SKM-1 (cell line): Measurements from ENCODE around the gene AUTS2.

Experiments
- DNase-seq: peaks from one replicate; lab custom pipeline; 2025; ENCODE audit not compliant: unreplicated experiment; lab: John Stamatoyannopoulos, UW

The AUTS2 gene

GRCh38 chr7:70047384-70047783, 449.1 kb downstream of the AUTS2 start:
- no peak for DNase-seq

- no peak for DNase-seq
Measured at GRCh38 chr7:70047891-70048448, 449.7 kb downstream of the AUTS2 start.

- DNase-seq = no peak
Measured at GRCh38 chr7:70051726-70052125, 453.5 kb downstream of the AUTS2 start.

- no peak for DNase-seq
Measured at GRCh38 chr7:70052691-70053090, 454.4 kb downstream of the AUTS2 start.

- DNase-seq = no peak
Measured at GRCh38 chr7:70053421-70053820, 455.1 kb downstream of the AUTS2 start.

- no peak for DNase-seq
Measured at GRCh38 chr7:70053989-70054388, 455.7 kb downstream of the AUTS2 start.

GRCh38 chr7:70056363-70056762, 458.1 kb downstream of the AUTS2 start:
- no peak for DNase-seq

- no peak for DNase-seq
Measured at GRCh38 chr7:70060298-70061068, 462.2 kb downstream of the AUTS2 start.

- DNase-seq = no peak
Measured at GRCh38 chr7:70063371-70063770, 465.1 kb downstream of the AUTS2 start.

GRCh38 chr7:70063927-70064326, 465.7 kb downstream of the AUTS2 start:
- no peak for DNase-seq

- DNase-seq = no peak
Measured at GRCh38 chr7:70066844-70067243, 468.6 kb downstream of the AUTS2 start.

- no peak for DNase-seq
Measured at GRCh38 chr7:70068531-70068930, 470.3 kb downstream of the AUTS2 start.

GRCh38 chr7:70069977-70070376, 471.7 kb downstream of the AUTS2 start:
- no peak for DNase-seq

- no peak for DNase-seq
Measured at GRCh38 chr7:70071766-70072165, 473.5 kb downstream of the AUTS2 start.

GRCh38 chr7:70072220-70072619, 473.9 kb downstream of the AUTS2 start:
- DNase-seq = no peak

- no peak for DNase-seq
Measured at GRCh38 chr7:70076325-70076724, 478.1 kb downstream of the AUTS2 start.

- no peak for DNase-seq
Measured at GRCh38 chr7:70082099-70082611, 483.9 kb downstream of the AUTS2 start.

GRCh38 chr7:70091362-70091761, 493.1 kb downstream of the AUTS2 start:
- no peak for DNase-seq

- DNase-seq = no peak
Measured at GRCh38 chr7:70092314-70093204, 494.3 kb downstream of the AUTS2 start.

GRCh38 chr7:70093205-70093904, 495.1 kb downstream of the AUTS2 start:
- DNase-seq = no peak

- no peak for DNase-seq
Measured at GRCh38 chr7:70094831-70095230, 496.6 kb downstream of the AUTS2 start.
